ENCODE results near the gene PAM. TPM values are rescaled to one million over a fixed set of nuclear protein-coding genes. Genes with fewer than 3 reads are reported as not detected.

The PAM gene
- polyA plus RNA-seq, 1 donor (not counting 4 experiments of a cell fraction or from before 2014, with no cell fraction given), result 149 TPM

- Histone ChIP-seq H2AFZ (ENCODE audit: control insufficient read depth, low read length) (no peak overlapping the region), H3K9me3 (ENCODE audit: control insufficient read depth, low read depth, low read length) (no peaks in the 10 kb centered on the region), H3K4me1 (ENCODE audit: control insufficient read depth, extremely low read depth, insufficient read depth, low read length) (no peaks in the 10 kb centered on the region), H3K27ac (ENCODE audit: control insufficient read depth, insufficient read depth, low read length) (no peak overlapping the region), H3K79me2 (ENCODE audit: control insufficient read depth, insufficient read depth, low read length) (peaks cover 2% of the 10 kb centered on the region), H3K9me1 (ENCODE audit: control insufficient read depth, extremely low read depth, insufficient read depth, low read length) (no peaks in the 10 kb centered on the region), H3K36me3 (ENCODE audit: control insufficient read depth in 2 of 2, extremely low read depth in 1 of 2, insufficient read depth in 2 of 2, low read length in 2 of 2) (no peaks in the 10 kb centered on the region), H3K4me3 (ENCODE audit: control insufficient read depth in 2 of 3, extremely low read depth in 1 of 3, insufficient read depth in 2 of 3, low read depth in 1 of 3, low read length in 3 of 3) (no peak overlapping the region), H3K27me3 (ENCODE audit: control insufficient read depth, extremely low read depth, insufficient read depth, low read length) (no peaks in the 10 kb centered on the region), H4K20me1 (ENCODE audit: control insufficient read depth, extremely low read depth, insufficient read depth, low read length) (no peaks in the 10 kb centered on the region), H3K4me2 (ENCODE audit: control insufficient read depth, extremely low read depth, insufficient read depth, low read depth, low read length) (no peak overlapping the region), H3K9ac (ENCODE audit: control insufficient read depth, extremely low read depth, insufficient read depth, low read length) (no peak overlapping the region)
- dilution Hi-C loops (cut with MboI; ENCODE audit: extremely low pct_ligation_motif_present, low sequenced_read_pairs), result no loop called here
- DNase-seq (ENCODE audit: low read depth, low spot score) (no peak), FAIRE-seq (peak; percentile 69)
- TF ChIP-seq CTCF (optimal IDR thresholded peaks at IDR 0.05 in 1 of 3, IDR thresholded peaks at IDR 0.05 in 1 of 3, conservative IDR thresholded peaks at IDR 0.05 in 1 of 3; ENCODE audit: extremely low read depth in 1 of 3, insufficient read depth in 2 of 3, low read length in 3 of 3) (no peak), EZH2 (IDR thresholded peaks at IDR 0.05; ENCODE audit: low read length) (no peak)
These were observed 60.6 kb downstream of the PAM start for GRCh38 chr5:102815540-102816332.

GRCh38 chr5:102818345-102818744 lies 63.2 kb downstream of the PAM start:
- H3K36me3 ChIP-seq (ENCODE audit: control insufficient read depth in 2 of 2, extremely low read depth in 1 of 2, insufficient read depth in 2 of 2, low read length in 2 of 2), result no peaks in the 10 kb centered on the region
- no peaks in the 10 kb centered on the region for H3K27me3 ChIP-seq (ENCODE audit: control insufficient read depth, extremely low read depth, insufficient read depth, low read length)
- no peak for TF ChIP-seq EZH2 (IDR thresholded peaks at IDR 0.05; ENCODE audit: low read length)
- TF ChIP-seq CTCF (optimal IDR thresholded peaks at IDR 0.05 in 1 of 3, IDR thresholded peaks at IDR 0.05 in 1 of 3, conservative IDR thresholded peaks at IDR 0.05 in 1 of 3; ENCODE audit: extremely low read depth in 1 of 3, insufficient read depth in 2 of 3, low read length in 3 of 3), result no peak
- DNase-seq (ENCODE audit: low read depth, low spot score) (no peak), FAIRE-seq (no peak)
- H3K27ac ChIP-seq (ENCODE audit: control insufficient read depth, insufficient read depth, low read length), result no peak overlapping the region
- no peaks in the 10 kb centered on the region for H3K9me1 ChIP-seq (ENCODE audit: control insufficient read depth, extremely low read depth, insufficient read depth, low read length)
- H4K20me1 ChIP-seq (ENCODE audit: control insufficient read depth, extremely low read depth, insufficient read depth, low read length), result no peaks in the 10 kb centered on the region
- no peak overlapping the region for H3K4me3 ChIP-seq (ENCODE audit: control insufficient read depth in 2 of 3, extremely low read depth in 1 of 3, insufficient read depth in 2 of 3, low read depth in 1 of 3, low read length in 3 of 3)
- dilution Hi-C loops (cut with MboI; ENCODE audit: extremely low pct_ligation_motif_present, low sequenced_read_pairs), result no loop called here
- peaks cover 2% of the 10 kb centered on the region for H3K79me2 ChIP-seq (ENCODE audit: control insufficient read depth, insufficient read depth, low read length)
- H2AFZ ChIP-seq (ENCODE audit: control insufficient read depth, low read length), result no peak overlapping the region
- no peak overlapping the region for H3K4me2 ChIP-seq (ENCODE audit: control insufficient read depth, extremely low read depth, insufficient read depth, low read depth, low read length)
- H3K4me1 ChIP-seq (ENCODE audit: control insufficient read depth, extremely low read depth, insufficient read depth, low read length), result no peaks in the 10 kb centered on the region
- no peak overlapping the region for H3K9ac ChIP-seq (ENCODE audit: control insufficient read depth, extremely low read depth, insufficient read depth, low read length)
- no peaks in the 10 kb centered on the region for H3K9me3 ChIP-seq (ENCODE audit: control insufficient read depth, low read depth, low read length)
